CD1c-positive myeloid dendritic cell (primary cell): Measurements from ENCODE around the gene FMN1.

Source experiments
- DNase-seq: peaks from one replicate; pipeline ENCODE4 v3.0.0-alpha.2; 2016; ENCODE audit errors: extremely low spot score

Gene FMN1

GRCh38 chr15:33194704-33195670 is at the start of gene FMN1:
FMN1 (minus strand) TSS chr15:33194714; CDS start chr15:33154914, 39,800 bp downstream.
- DNase-seq: peak; percentile 94

GRCh38 chr15:33243869-33244268 is 49.4 kb upstream of the FMN1 start:
- DNase-seq: no peak

GRCh38 chr15:33243393-33243792 is 48.9 kb upstream of the FMN1 start:
- no peak for DNase-seq

- DNase-seq: no peak
Measured at GRCh38 chr15:33242669-33243191, 48.2 kb upstream of the FMN1 start.

GRCh38 chr15:33242165-33242564 is 47.7 kb upstream of the FMN1 start:
- no peak for DNase-seq

- no peak for DNase-seq
Measured at GRCh38 chr15:33236841-33237509, 42.5 kb upstream of the FMN1 start.

GRCh38 chr15:33234020-33234461 is 39.5 kb upstream of the FMN1 start:
- no peak for DNase-seq

GRCh38 chr15:33226559-33227181 is 32.2 kb upstream of the FMN1 start:
- DNase-seq: peak; percentile 83

- no peak for DNase-seq
Measured at GRCh38 chr15:33218071-33218491, 23.6 kb upstream of the FMN1 start.

GRCh38 chr15:33215941-33216872 is 21.7 kb upstream of the FMN1 start:
- DNase-seq: peak; percentile 51

GRCh38 chr15:33211176-33211808 is 16.8 kb upstream of the FMN1 start:
- no peak for DNase-seq

GRCh38 chr15:33209575-33210481 is 15.3 kb upstream of the FMN1 start:
- DNase-seq: peak; percentile 67

- no peak for DNase-seq
Measured at GRCh38 chr15:33207646-33208045, 13.1 kb upstream of the FMN1 start.

GRCh38 chr15:33206366-33206765 is 11.9 kb upstream of the FMN1 start:
- DNase-seq: no peak

- DNase-seq: no peak
Measured at GRCh38 chr15:33204926-33205325, 10.4 kb upstream of the FMN1 start.

GRCh38 chr15:33204087-33204486 is 9.6 kb upstream of the FMN1 start:
- DNase-seq: no peak

GRCh38 chr15:33201491-33202231 is 7.1 kb upstream of the FMN1 start:
- peak; percentile 43 for DNase-seq

- DNase-seq: no peak
Measured at GRCh38 chr15:33200903-33201302, 6.4 kb upstream of the FMN1 start.

- no peak for DNase-seq
Measured at GRCh38 chr15:33200444-33200843, 5.9 kb upstream of the FMN1 start.
